Loucy (cell line): ENCODE results near the gene CALML4.

Source experiments
- H2AFZ ChIP-seq: fragments of 200-600 bp; sonication (generic); 2 replicates; pipeline ENCODE4 v1.6.0; 2016; ENCODE audit warnings: antibody characterized with exemption, mild to moderate bottlenecking, low read length, moderate library complexity
- H3F3A ChIP-seq: fragments of 200-600 bp; 2 replicates; pipeline ENCODE4 v1.6.0; 2016; ENCODE audit warnings: antibody characterized with exemption, low read depth, mild to moderate bottlenecking
- H3K27me3 ChIP-seq: fragments of 200-600 bp; sonication (generic); 2 replicates; pipeline ENCODE4 v1.6.1; 2014; ENCODE audit warnings: low read length, mild to moderate bottlenecking; ENCODE audit not compliant: insufficient read depth, poor library complexity, severe bottlenecking
- H3K36me3 ChIP-seq: fragments of 200-600 bp; sonication (generic); 2 replicates; pipeline ENCODE4 v1.6.1; 2016; ENCODE audit warnings: low read length; ENCODE audit not compliant: insufficient read depth
- H3K4me1 ChIP-seq: fragments of 200-600 bp; sonication (generic); 2 replicates; pipeline ENCODE4 v1.5.1; 2014; ENCODE audit warnings: low read length, mild to moderate bottlenecking; ENCODE audit not compliant: insufficient read depth, poor library complexity, severe bottlenecking
- H3K4me2 ChIP-seq: fragments of 200-600 bp; sonication (generic); 2 replicates; pipeline ENCODE4 v1.6.0; 2014; ENCODE audit warnings: antibody characterized with exemption, low read length, low read depth, mild to moderate bottlenecking; ENCODE audit not compliant: poor library complexity, severe bottlenecking
- H3K4me3 ChIP-seq: fragments of 200-600 bp; sonication (generic); 2 replicates; pipeline ENCODE4 v1.5.1; 2014; ENCODE audit warnings: low read length, mild to moderate bottlenecking, mixed read lengths; ENCODE audit not compliant: poor library complexity, severe bottlenecking
- H3K79me2 ChIP-seq: fragments of 200-600 bp; sonication (generic); 2 replicates; pipeline ENCODE4 v1.6.1; 2014; ENCODE audit warnings: low read length; ENCODE audit not compliant: insufficient read depth
- H3K9ac ChIP-seq: fragments of 200-600 bp; sonication (generic); 2 replicates; pipeline ENCODE4 v1.6.0; 2014; ENCODE audit warnings: mild to moderate bottlenecking, low read depth, low read length, moderate library complexity; ENCODE audit not compliant: poor library complexity, severe bottlenecking
- H3K9me2 ChIP-seq: fragments of 200-600 bp; sonication (generic); replicated peaks from 2 replicates; pipeline ENCODE4 v1.6.1; 2016; ENCODE audit warnings: low read depth, low read length, mixed read lengths
- H3K9me3 ChIP-seq: fragments of 200-600 bp; sonication (generic); 2 replicates; pipeline ENCODE4 v1.6.1; 2014; ENCODE audit warnings: mild to moderate bottlenecking, antibody characterized with exemption, low read length, low read depth; ENCODE audit not compliant: insufficient read depth
- H4K20me1 ChIP-seq: fragments of 200-600 bp; sonication (generic); 2 replicates; pipeline ENCODE4 v1.6.0; 2014; ENCODE audit warnings: antibody characterized with exemption, low read length, mild to moderate bottlenecking; ENCODE audit not compliant: insufficient read depth, poor library complexity, severe bottlenecking
- CTCF ChIP-seq: fragments of 200-600 bp; sonication (generic); conservative IDR thresholded peaks from 2 replicates; pipeline ENCODE4 v1.5.1; 2014; ENCODE audit warnings: mild to moderate bottlenecking, antibody characterized with exemption, low read length
- EZH2phosphoT487 ChIP-seq: fragments of 200-600 bp; IDR thresholded peaks from 2 replicates; pipeline ENCODE4 v1.6.1; 2018; ENCODE audit warnings: antibody characterized with exemption, mild to moderate bottlenecking, moderate library complexity, borderline replicate concordance

CALML4 gene

DNA sequence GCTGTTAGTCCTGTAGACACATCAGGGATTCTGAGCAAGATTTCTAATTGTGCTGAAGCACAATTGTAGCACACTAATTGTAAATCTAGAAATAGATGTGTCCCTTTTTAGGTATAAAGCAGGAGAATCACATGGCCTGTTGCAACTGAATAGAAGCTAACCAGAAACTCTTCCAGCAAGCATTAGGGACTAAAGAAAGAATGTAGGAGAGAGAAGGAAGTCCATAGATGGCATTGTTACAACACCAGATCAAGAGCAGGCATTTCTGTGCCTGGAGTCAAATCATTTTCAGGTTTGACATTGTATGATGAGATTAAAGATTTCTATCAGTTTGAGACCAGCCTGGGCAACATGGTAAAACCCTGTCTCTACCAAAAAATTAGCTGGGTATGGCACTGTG is 27.4 kb downstream of the CALML4 start:
- H3K4me1 ChIP-seq: no peaks in the 10 kb centered on the region
- no peaks in the 10 kb centered on the region for H3K27me3 ChIP-seq
- no peak for TF ChIP-seq CTCF
- no peak for TF ChIP-seq EZH2phosphoT487
- H3K9ac ChIP-seq: no peak overlapping the region
- no peaks in the 10 kb centered on the region for H3K9me2 ChIP-seq
- no peak overlapping the region for H3K4me2 ChIP-seq
- no peaks in the 10 kb centered on the region for H3F3A ChIP-seq
- no peaks in the 10 kb centered on the region for H4K20me1 ChIP-seq
- H3K79me2 ChIP-seq: no peaks in the 10 kb centered on the region
- H3K36me3 ChIP-seq: peaks cover 63% of the 10 kb centered on the region
- H3K9me3 ChIP-seq: no peaks in the 10 kb centered on the region
- H2AFZ ChIP-seq: no peak overlapping the region
- H3K4me3 ChIP-seq: no peak overlapping the region

- Histone ChIP-seq H3K9me3 (no peaks in the 10 kb centered on the region), H3K4me2 (no peak overlapping the region), H3K4me3 (no peak overlapping the region), H3K9me2 (no peaks in the 10 kb centered on the region), H3K79me2 (no peaks in the 10 kb centered on the region), H4K20me1 (no peaks in the 10 kb centered on the region), H3K27me3 (no peaks in the 10 kb centered on the region), H3K36me3 (peaks cover 54% of the 10 kb centered on the region), H3K9ac (no peak overlapping the region), H3K4me1 (no peaks in the 10 kb centered on the region), H2AFZ (no peak overlapping the region), H3F3A (no peaks in the 10 kb centered on the region)
- TF ChIP-seq EZH2phosphoT487 (no peak), CTCF (no peak)
Observed at GRCh38 chr15:68176601-68177000, 28.5 kb downstream of the CALML4 start.

- no peaks in the 10 kb centered on the region for H3K79me2 ChIP-seq
- no peak overlapping the region for H3K4me2 ChIP-seq
- no peaks in the 10 kb centered on the region for H3K4me1 ChIP-seq
- no peak overlapping the region for H3K4me3 ChIP-seq
- peaks cover 43% of the 10 kb centered on the region for H3K36me3 ChIP-seq
- no peaks in the 10 kb centered on the region for H3K9me3 ChIP-seq
- H3K9me2 ChIP-seq: no peaks in the 10 kb centered on the region
- no peaks in the 10 kb centered on the region for H3F3A ChIP-seq
- no peaks in the 10 kb centered on the region for H3K27me3 ChIP-seq
- TF ChIP-seq EZH2phosphoT487: no peak
- TF ChIP-seq CTCF: no peak
- H2AFZ ChIP-seq: no peak overlapping the region
- no peaks in the 10 kb centered on the region for H4K20me1 ChIP-seq
- no peak overlapping the region for H3K9ac ChIP-seq
Observed at GRCh38 chr15:68175526-68175925, 29.6 kb downstream of the CALML4 start.
